MCF 10A (cell line): ENCODE results near the gene TDRD6. TPM values are rescaled to one million over a fixed set of nuclear protein-coding genes. Genes with fewer than 3 reads are reported as not detected.
"Not testable (repeated sequence)": the region's sequence is repeated elsewhere in the genome, so short reads cannot be mapped to it uniquely, and the experiment has no call there.

Source experiments
- BruUV-seq: library from RNA; stranded (reverse); fragments of 400-500 nt; replicated peaks from 2 replicates; lab custom pipeline; 2021; lab: Mats Ljungman, UMichigan
- CTCF ChIA-PET: fragments of 300-600 bp; sonication (Branson Sonifier 250); formaldehyde crosslinking; extraction: SDS; loops from one replicate; lab custom pipeline; 2021; ENCODE audit warnings: antibody characterized with exemption, inconsistent platforms; lab: Yijun Ruan, JAX
- POLR2A ChIA-PET: fragments of 300-600, 350-650 bp; sonication (Branson Sonifier 250); formaldehyde crosslinking; extraction: SDS; loops from one replicate; lab custom pipeline; 2020; ENCODE audit warnings: antibody characterized with exemption, inconsistent platforms; lab: Yijun Ruan, JAX
- DNase-seq: peaks from one replicate; pipeline ENCODE4 v3.0.0-alpha.2; 2018; ENCODE audit not compliant: unreplicated experiment
- H3K27ac Mint-ChIP-seq: one replicate; pipeline ENCODE4 v1.8.0; 2022; ENCODE audit warnings: mild to moderate bottlenecking, low read depth, mixed read lengths; ENCODE audit not compliant: unreplicated experiment
- H3K27me3 Mint-ChIP-seq: one replicate; pipeline ENCODE4 v1.8.0; 2022; ENCODE audit warnings: mixed read lengths; ENCODE audit not compliant: insufficient read depth, unreplicated experiment
- H3K36me3 Mint-ChIP-seq: one replicate; pipeline ENCODE4 v1.8.0; 2022; ENCODE audit warnings: mild to moderate bottlenecking, moderate library complexity, mixed read lengths; ENCODE audit not compliant: insufficient read depth, unreplicated experiment
- H3K4me1 Mint-ChIP-seq: one replicate; pipeline ENCODE4 v1.8.0; 2022; ENCODE audit warnings: mixed read lengths; ENCODE audit not compliant: insufficient read depth, unreplicated experiment
- H3K4me3 Mint-ChIP-seq: one replicate; pipeline ENCODE4 v1.8.0; 2022; ENCODE audit warnings: mild to moderate bottlenecking, moderate library complexity, mixed read lengths; ENCODE audit not compliant: unreplicated experiment
- H3K9me3 Mint-ChIP-seq: one replicate; pipeline ENCODE4 v1.8.0; 2022; ENCODE audit warnings: mixed read lengths; ENCODE audit not compliant: unreplicated experiment
- intact Hi-C: fragments of 100-400 bp; cut with micrococcal nuclease; formaldehyde crosslinking; loops from 2 replicates; pipeline ENCODE4 v1.14.1; 2022
- total RNA-seq: library from RNA; stranded (reverse); gene quantifications from 2 replicates; pipeline ENCODE4 v1.2.3, GENCODE V29; 2022
- TF ChIP-seq, protein P1 (sequence below): fragments of 200-600 bp; IDR thresholded peaks from one replicate; pipeline ENCODE4 v1.8.0; 2022; ENCODE audit warnings: antibody characterized with exemption, mild to moderate bottlenecking; ENCODE audit not compliant: unreplicated experiment

TDRD6 gene
- total RNA-seq, 1 experiment from 2014 or later: 0.56 TPM

DNA sequence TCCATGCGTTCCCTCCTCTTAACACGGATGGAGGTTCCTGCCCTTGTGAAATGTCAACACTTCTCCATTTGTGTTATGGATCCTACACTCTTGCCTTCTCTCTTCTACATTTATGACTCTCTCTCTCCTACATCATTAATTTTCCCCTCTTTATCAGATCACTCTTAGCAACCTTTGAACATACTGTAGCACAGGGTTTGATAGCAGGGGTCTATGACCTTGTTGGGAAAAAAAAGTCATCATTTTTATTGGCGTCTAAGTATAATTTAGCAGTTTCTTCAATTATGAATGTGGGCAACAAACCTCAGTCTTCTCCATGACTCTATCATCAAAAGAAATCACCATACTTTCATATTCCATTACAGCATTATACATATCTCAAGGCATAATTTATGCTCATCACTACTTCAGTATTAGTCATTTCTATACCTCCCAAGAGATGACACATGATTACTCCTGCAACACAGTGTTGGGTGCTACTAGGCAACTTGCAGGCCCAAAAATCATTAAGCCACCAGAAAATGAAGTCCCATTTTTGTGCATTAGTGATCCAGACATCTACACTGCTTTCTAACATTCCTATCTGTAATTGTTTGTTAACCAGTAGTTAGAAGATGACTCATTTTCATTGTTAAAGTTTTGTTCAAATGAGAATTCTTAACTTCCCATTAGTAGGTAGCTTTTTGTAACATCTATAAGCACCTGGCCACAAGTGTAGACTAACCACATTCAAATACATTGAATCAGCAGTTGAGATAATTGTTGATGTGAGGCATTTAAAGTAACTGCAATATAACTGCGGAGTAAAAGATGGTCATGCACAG is 44.5 kb upstream of the TDRD6 start:
- peaks cover 10% of the 10 kb centered on the region for H3K36me3 Mint-ChIP-seq
- intact Hi-C loops: no loop called here
- BruUV-seq: no TSS peak
- H3K4me3 Mint-ChIP-seq: no peak overlapping the region
- no peak overlapping the region for H3K27ac Mint-ChIP-seq
- TF ChIP-seq, protein P1, sequence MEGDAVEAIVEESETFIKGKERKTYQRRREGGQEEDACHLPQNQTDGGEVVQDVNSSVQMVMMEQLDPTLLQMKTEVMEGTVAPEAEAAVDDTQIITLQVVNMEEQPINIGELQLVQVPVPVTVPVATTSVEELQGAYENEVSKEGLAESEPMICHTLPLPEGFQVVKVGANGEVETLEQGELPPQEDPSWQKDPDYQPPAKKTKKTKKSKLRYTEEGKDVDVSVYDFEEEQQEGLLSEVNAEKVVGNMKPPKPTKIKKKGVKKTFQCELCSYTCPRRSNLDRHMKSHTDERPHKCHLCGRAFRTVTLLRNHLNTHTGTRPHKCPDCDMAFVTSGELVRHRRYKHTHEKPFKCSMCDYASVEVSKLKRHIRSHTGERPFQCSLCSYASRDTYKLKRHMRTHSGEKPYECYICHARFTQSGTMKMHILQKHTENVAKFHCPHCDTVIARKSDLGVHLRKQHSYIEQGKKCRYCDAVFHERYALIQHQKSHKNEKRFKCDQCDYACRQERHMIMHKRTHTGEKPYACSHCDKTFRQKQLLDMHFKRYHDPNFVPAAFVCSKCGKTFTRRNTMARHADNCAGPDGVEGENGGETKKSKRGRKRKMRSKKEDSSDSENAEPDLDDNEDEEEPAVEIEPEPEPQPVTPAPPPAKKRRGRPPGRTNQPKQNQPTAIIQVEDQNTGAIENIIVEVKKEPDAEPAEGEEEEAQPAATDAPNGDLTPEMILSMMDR: no peak
- H3K4me1 Mint-ChIP-seq: peaks cover 29% of the 10 kb centered on the region
- CTCF ChIA-PET: interaction anchor here (1.1 kb wide), 1 partner anchor 7 kb away, joined by 3 read pairs; no protein-coding TSS in a partner anchor
- DNase-seq: peak; percentile 28
- no peaks in the 10 kb centered on the region for H3K9me3 Mint-ChIP-seq
- no peaks in the 10 kb centered on the region for H3K27me3 Mint-ChIP-seq
- POLR2A ChIA-PET: interaction anchor here (1.1 to 8.1 kb wide), 2 partner anchors 8 to 621 kb away, joined by 3 to 168 read pairs; partner anchors contain the start of genes CYP39A1 and SLC25A27

DNA sequence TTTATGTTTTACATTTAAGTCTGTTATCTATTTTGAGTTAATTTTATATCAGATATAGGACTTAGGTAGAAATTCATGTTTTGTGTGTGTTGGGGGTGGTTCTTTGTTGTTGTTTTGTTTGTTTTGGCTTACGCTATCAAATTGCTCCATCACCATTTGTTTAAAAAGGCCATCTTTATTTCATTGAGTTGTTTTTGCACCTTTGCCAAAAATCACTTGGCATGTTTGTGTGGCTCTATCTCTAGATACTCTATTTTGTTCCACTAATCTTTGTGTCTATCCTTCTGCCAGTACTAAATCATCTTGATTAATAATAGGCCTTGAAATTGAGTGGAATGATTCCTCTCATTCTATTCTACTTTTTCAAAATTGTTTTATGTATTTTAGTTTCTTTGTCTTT is 42.4 kb upstream of the TDRD6 start:
- DNase-seq: peak; percentile 48
- ChIA-PET CTCF (no interaction called here), POLR2A (no interaction called here)
- H3K27ac Mint-ChIP-seq: no peak overlapping the region
- peaks cover 10% of the 10 kb centered on the region for H3K36me3 Mint-ChIP-seq
- no peaks in the 10 kb centered on the region for H3K9me3 Mint-ChIP-seq
- H3K27me3 Mint-ChIP-seq: no peaks in the 10 kb centered on the region
- intact Hi-C loops: no loop called here
- no peak overlapping the region for H3K4me3 Mint-ChIP-seq
- peaks cover 30% of the 10 kb centered on the region for H3K4me1 Mint-ChIP-seq
- TF ChIP-seq, protein P1: no peak
- BruUV-seq: no TSS peak

DNA sequence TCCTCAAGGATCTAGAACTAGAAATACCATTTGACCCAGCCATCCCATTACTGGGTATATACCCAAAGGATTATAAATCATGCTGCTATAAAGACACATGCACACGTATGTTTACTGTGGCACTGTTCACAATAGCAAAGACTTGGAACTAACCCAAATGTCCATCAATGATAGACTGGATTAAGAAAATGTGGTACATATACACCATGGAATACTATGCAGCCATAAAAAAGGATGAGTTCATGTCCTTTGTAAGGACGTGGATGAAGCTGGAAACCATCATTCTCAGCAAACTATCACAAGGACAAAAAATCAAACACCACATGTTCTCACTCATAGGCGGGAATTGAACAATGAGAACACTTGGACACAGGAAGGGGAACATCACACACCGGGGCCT is 39.6 kb upstream of the TDRD6 start:
- POLR2A ChIA-PET: interaction anchor here (5.7 kb wide), 1 partner anchor 8 kb away, joined by 168 read pairs; no protein-coding TSS in a partner anchor

DNA sequence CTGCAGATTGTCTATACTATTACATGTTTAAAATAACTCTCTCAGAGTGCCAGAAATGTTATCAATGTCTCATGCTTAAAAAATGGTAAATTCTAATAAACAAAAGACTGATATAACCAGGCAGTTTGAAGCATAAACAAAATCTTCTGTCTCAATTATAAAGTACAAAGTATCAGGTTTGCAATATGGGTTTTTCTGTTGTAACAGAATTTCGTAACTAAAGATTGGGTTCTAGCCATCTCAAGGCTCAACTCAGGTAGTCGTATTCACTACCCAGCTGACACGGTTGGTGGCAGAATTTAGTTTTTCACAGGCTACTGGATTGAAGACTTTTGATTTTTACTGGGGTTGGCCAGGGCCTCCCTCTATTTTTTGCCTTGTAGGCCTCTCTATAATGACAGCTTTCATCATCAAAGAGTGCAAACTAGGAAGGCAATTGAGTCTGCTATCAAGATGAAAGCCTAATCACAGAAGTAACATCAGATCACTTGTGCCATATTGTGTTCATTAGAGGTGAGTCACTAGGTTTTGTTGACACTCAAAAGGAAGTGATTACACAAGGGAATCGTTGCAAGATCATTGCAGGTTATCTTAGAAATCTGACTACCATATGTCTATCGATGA is 38.7 kb upstream of the TDRD6 start:
- peak; percentile 77 for DNase-seq
- H3K4me3 Mint-ChIP-seq: peak overlapping the region; percentile 33
- CTCF ChIA-PET: interaction anchor here (0.7 to 2.2 kb wide), 2 partner anchors 9 to 12 kb away, joined by 4 to 6 read pairs; no protein-coding TSS in a partner anchor
- TF ChIP-seq, protein P1: no peak
- H3K36me3 Mint-ChIP-seq: peaks cover 10% of the 10 kb centered on the region
- H3K9me3 Mint-ChIP-seq: no peaks in the 10 kb centered on the region
- intact Hi-C loops: no loop called here
- H3K27ac Mint-ChIP-seq: peak overlapping the region; percentile 57
- POLR2A ChIA-PET: interaction anchor here (0.7 to 5.7 kb wide), 3 partner anchors 9 to 691 kb away, joined by 3 to 168 read pairs (median 5); no protein-coding TSS in a partner anchor
- no peaks in the 10 kb centered on the region for H3K27me3 Mint-ChIP-seq
- BruUV-seq: no TSS peak
- H3K4me1 Mint-ChIP-seq: peaks cover 18% of the 10 kb centered on the region

More for the DNA sequence above, 39.6 kb upstream of the TDRD6 start:
- H3K27me3 Mint-ChIP-seq, H3K4me3 Mint-ChIP-seq, DNase-seq, H3K9me3 Mint-ChIP-seq, intact Hi-C loops, CTCF ChIA-PET, BruUV-seq, H3K27ac Mint-ChIP-seq: not testable (repeated sequence)
- Mint-ChIP-seq H3K36me3 (peaks cover 10% of the 10 kb centered on the region), H3K4me1 (peaks cover 27% of the 10 kb centered on the region)
